Esophagus muscularis mucosa (tissue), 4 donors: ENCODE data around the gene LRTM2. TPM values are rescaled to one million over a fixed set of nuclear protein-coding genes. Genes with fewer than 3 reads are reported as not detected.

ENCODE experiments used
- DNase-seq: peaks from one replicate; pipeline ENCODE4 v3.0.0-alpha.2; 2017; ENCODE audit errors: extremely low spot score
- H3K27ac ChIP-seq, 4 donors: fragments of 200-600 bp; sonication (generic); replicated peaks in 1 of 4; 1 replicate in 3 of 4; 2 replicates in 1 of 4; pipeline ENCODE4 v1.5.1; 2016 to 2019; ENCODE audit warnings: mild to moderate bottlenecking in 1 of 4
- H3K27me3 ChIP-seq, 4 donors: fragments of 200-600 bp; sonication (generic); one replicate each; pipeline versions ENCODE4 v1.5.1 to v1.6.0; 2016 to 2019
- H3K36me3 ChIP-seq, 4 donors: fragments of 200-600 bp; sonication (generic); one replicate each; pipeline ENCODE4 v1.5.1; 2016 to 2019
- H3K4me1 ChIP-seq, 4 donors: fragments of 200-600 bp; sonication (generic); one replicate each; pipeline ENCODE4 v1.5.1; 2016 to 2019
- H3K4me3 ChIP-seq, 4 donors: fragments of 200-600 bp; sonication (generic); 1 replicate in 2 of 4; 2 replicates in 2 of 4; pipeline ENCODE4 v1.5.1; 2016 to 2019; ENCODE audit warnings: mild to moderate bottlenecking in 4 of 4, moderate library complexity in 1 of 4
- H3K9me3 ChIP-seq, 4 donors: fragments of 200-600 bp; sonication (generic); 1 replicate in 3 of 4; 2 replicates in 1 of 4; pipeline ENCODE4 v1.5.1; 2016 to 2019
- EP300 ChIP-seq: sonication (generic); formaldehyde crosslinking; IDR thresholded peaks from one replicate; pipeline ENCODE4 v1.6.1; 2017; ENCODE audit warnings: antibody characterized with exemption
- POLR2A ChIP-seq: fragments of 450-650 bp; IDR thresholded peaks from one replicate; pipeline ENCODE4 v1.6.1; 2017; ENCODE audit warnings: antibody characterized with exemption, moderate library complexity, mild to moderate bottlenecking, low read depth
- POLR2AphosphoS5 ChIP-seq, 2 donors: sonication (generic); formaldehyde crosslinking; IDR thresholded peaks; one replicate each; pipeline ENCODE4 v1.6.1; 2017; ENCODE audit warnings: antibody characterized with exemption in 2 of 2
- WGBS: methylation state at CpG from one replicate; pipeline ENCODE4 v1.1.5; 2018; 5-methylcytosine and 5-hydroxymethylcytosine counted together
- intact Hi-C: fragments of 100-400 bp; cut with DNase I; formaldehyde crosslinking; loops from one replicate; pipeline ENCODE4 v1.15.1; 2023
- total RNA-seq, 4 donors: library from RNA; depleted of rRNA; stranded (reverse); fragments of >200 nt; gene quantifications; one replicate each; pipeline versions ENCODE4 v1.1.0 to v1.2.1, GENCODE V29; 2016
- TF ChIP-seq, protein P1 (sequence below), 3 experiments: fragments of 200-600 bp in 2 of 3; fragments of 450-650 bp in 1 of 3; sonication (generic) in 2 of 3; IDR thresholded peaks; one replicate each; pipeline ENCODE4 v1.5.1; 2017 to 2019; ENCODE audit warnings: antibody characterized with exemption in 3 of 3, mild to moderate bottlenecking in 2 of 3, moderate library complexity in 1 of 3

LRTM2 gene
- total RNA-seq: under 1 TPM in 1 of 4 donors, not detected in 3; 0.17 TPM

DNA sequence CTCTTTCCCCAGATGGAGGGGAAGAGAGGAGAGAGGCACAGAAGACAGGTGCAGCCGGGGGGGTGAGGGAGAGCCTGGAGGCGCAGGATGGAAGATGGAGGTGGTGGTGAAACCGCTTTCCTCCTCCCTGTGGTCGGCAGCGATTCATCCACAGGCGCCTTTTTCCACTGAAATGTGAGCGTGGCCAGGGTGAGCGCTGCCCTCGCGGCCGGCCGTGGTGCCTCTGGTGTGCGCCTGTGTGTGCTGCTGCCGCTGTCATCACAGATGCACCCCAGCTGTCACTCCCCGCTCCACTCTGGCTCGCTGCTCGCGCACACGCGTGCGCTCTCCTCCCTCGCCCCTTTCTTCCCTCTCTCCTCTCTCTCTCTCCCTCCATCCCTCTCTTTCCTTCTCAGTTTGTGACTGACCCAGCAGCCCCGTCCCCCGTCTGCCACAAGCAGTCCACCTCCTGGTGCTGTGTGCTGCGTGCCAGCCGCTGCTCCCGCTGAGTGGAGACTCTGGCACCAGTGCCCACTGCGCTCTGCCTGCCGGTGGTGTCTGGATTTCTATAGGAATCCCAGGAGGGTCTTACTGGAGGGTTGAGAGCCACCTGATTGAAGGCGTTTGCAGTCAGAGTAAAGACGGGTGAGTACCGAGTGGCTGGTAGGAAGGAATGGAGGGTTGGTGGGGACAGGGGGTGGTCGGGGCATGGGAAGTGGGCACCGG lies at the start of gene LRTM2:
Gene LRTM2 (plus strand): TSS at position 375 of the 705 bp plus-strand sequence. CDS start 7,584 bp downstream, outside the sequence.
- WGBS: 11% methylated on average over 33 of the region's 34 CpGs
- H3K27me3 ChIP-seq: peaks cover 0 to 69% (median 23%) of the 10 kb centered on the region in 4 donors
- no peak within 1 kb of the TSS for H3K4me3 ChIP-seq
- no peak within 1 kb of the TSS for H3K27ac ChIP-seq
- no peaks in the 10 kb centered on the region for H3K9me3 ChIP-seq
- intact Hi-C loops: no loop called here
- TF ChIP-seq POLR2A (no peak), EP300 (no peak), POLR2AphosphoS5 (IDR thresholded peaks at IDR 0.05) (no peak)
- TF ChIP-seq, protein P1, sequence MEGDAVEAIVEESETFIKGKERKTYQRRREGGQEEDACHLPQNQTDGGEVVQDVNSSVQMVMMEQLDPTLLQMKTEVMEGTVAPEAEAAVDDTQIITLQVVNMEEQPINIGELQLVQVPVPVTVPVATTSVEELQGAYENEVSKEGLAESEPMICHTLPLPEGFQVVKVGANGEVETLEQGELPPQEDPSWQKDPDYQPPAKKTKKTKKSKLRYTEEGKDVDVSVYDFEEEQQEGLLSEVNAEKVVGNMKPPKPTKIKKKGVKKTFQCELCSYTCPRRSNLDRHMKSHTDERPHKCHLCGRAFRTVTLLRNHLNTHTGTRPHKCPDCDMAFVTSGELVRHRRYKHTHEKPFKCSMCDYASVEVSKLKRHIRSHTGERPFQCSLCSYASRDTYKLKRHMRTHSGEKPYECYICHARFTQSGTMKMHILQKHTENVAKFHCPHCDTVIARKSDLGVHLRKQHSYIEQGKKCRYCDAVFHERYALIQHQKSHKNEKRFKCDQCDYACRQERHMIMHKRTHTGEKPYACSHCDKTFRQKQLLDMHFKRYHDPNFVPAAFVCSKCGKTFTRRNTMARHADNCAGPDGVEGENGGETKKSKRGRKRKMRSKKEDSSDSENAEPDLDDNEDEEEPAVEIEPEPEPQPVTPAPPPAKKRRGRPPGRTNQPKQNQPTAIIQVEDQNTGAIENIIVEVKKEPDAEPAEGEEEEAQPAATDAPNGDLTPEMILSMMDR (IDR thresholded peaks at IDR 0.05): no peak
- no peaks in the 10 kb centered on the region for H3K36me3 ChIP-seq
- DNase-seq: no peak
- H3K4me1 ChIP-seq: peaks cover 0 to 16% (median 8%) of the 10 kb centered on the region in 4 donors

DNA sequence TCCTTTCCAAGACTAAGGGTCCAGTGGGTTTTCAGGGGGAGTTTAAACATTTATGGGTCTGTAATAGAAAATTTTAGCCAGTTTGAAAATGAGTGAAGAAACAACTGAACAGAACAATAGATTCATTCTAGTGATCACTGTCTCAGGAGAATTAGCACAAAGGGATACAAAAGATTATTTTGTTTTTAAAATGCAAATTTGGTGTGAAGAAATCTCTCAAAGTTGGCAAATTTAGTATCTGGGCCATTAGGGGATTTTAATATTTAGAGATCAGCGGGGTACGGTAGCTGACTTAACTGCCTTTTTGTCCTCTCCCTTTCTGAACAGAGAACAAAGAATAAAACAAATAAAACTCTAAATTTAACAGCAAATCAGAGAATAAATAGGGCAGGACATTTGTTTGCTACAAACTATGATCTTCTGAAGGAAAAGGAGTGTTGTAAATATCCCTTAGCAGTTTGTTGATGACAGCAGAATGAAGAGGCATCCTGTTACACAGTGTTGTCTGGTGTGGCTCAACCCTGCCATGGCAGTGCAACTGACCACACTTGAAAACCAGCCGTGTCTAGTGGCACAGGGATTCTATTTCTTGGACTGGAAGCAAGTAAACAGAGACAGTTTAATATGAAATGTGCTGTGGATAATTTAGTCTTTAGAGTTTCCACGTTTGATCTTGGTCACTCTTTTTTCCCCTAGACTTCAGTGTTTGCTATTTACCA lies 46.3 kb upstream of the LRTM2 start:
- Histone ChIP-seq H3K4me3 (no peak overlapping the region), H3K4me1 (peaks cover 16 to 34% (median 22%) of the 10 kb centered on the region in 4 donors), H3K27ac (no peak overlapping the region), H3K36me3 (peaks cover 0 to 19% (median 9%) of the 10 kb centered on the region in 4 donors), H3K9me3 (no peaks in the 10 kb centered on the region), H3K27me3 (no peaks in the 10 kb centered on the region)
- no peak for DNase-seq
- 74% methylated on average over 4 of the region's 4 CpGs for WGBS
- intact Hi-C loops: no loop called here
- TF ChIP-seq POLR2A (no peak), EP300 (no peak), POLR2AphosphoS5 (IDR thresholded peaks at IDR 0.05) (no peak)
- TF ChIP-seq, protein P1 (IDR thresholded peaks at IDR 0.05): no peak

DNA sequence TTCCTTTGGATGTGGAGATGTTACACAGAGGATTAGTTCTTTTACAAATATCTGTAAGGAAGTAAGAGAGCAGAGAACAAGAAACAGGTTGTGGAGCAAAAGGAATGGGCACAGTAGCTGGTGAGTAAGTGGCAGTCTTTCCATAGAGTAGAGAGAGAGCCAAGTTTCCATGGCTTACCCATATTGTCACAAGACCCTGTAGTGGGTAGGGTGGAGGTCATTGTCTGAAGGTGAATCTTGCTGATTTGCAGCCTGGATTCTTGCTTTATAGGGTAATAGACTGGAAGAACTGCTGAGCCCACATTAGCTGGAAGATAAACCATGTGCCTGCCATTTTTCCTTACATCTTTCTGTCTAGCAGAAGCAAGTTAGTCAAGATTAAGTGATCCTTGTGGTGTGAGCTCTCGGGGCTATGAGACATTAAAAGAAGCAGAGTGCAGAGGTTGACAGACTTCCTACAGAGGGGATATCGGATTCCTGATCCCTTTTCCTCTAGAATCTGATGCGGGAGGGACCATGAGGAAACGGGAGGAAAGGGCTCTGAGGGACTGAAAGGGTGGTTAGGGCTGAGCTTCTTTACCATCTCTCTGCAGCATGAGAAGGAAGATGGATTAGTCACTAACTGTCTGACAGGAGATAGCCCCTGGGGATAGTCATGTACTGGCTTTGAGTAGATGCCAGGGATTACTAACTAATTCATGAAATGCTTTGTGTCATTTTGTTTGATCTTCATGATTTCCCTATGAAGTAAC lies 44.0 kb upstream of the LRTM2 start:
- Histone ChIP-seq H3K36me3 (peaks cover 0 to 23% (median 12%) of the 10 kb centered on the region in 4 donors), H3K27ac (no peak overlapping the region), H3K27me3 (no peaks in the 10 kb centered on the region), H3K4me1 (peaks cover 32 to 54% (median 44%) of the 10 kb centered on the region in 4 donors), H3K9me3 (no peaks in the 10 kb centered on the region), H3K4me3 (no peak overlapping the region)
- TF ChIP-seq EP300: no peak
- no peak for TF ChIP-seq POLR2AphosphoS5 (IDR thresholded peaks at IDR 0.05)
- TF ChIP-seq, protein P1 (IDR thresholded peaks at IDR 0.05): no peak
- TF ChIP-seq POLR2A: no peak
- WGBS: 84% methylated on average over 4 of the region's 4 CpGs
- intact Hi-C loops: no loop called here
- DNase-seq: no peak

DNA sequence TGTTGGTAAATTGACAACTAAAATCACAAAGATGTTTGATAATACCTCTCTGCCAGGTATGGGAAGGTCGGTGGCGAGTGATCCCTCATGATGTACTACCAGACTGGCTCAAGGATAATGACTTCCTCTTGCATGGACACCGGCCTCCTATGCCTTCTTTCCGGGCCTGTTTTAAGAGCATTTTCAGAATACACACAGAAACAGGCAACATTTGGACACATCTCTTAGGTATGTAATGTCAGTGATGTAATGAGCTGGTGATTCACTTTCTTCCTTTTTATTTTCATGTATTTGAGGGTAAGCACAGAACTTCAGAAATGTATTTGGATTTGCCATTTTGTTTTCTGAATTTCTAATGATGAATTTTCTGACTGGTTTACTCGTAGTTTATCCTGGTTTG lies 42.6 kb upstream of the LRTM2 start:
- Histone ChIP-seq H3K27ac (no peak overlapping the region), H3K27me3 (no peaks in the 10 kb centered on the region), H3K4me1 (peaks cover 40 to 65% (median 54%) of the 10 kb centered on the region in 4 donors), H3K4me3 (no peak overlapping the region), H3K36me3 (peaks cover 0 to 29% (median 11%) of the 10 kb centered on the region in 4 donors), H3K9me3 (no peaks in the 10 kb centered on the region)
- intact Hi-C loops: no loop called here
- DNase-seq: no peak
- 87% methylated on average over 5 of the region's 5 CpGs for WGBS
- TF ChIP-seq EP300: no peak
- no peak for TF ChIP-seq POLR2AphosphoS5 (IDR thresholded peaks at IDR 0.05)
- TF ChIP-seq, protein P1 (IDR thresholded peaks at IDR 0.05): no peak
- no peak for TF ChIP-seq POLR2A
